Mesodermal cell (in vitro differentiated cells): ENCODE measurements around the gene PTRH1.

Experiments
- H3K27ac ChIP-seq: 2 replicates; pipeline ENCODE4 v1.7.0; 2013; ENCODE audit warnings: mild to moderate bottlenecking, low read depth, low read length, moderate library complexity; ENCODE audit not compliant: severe bottlenecking
- H3K36me3 ChIP-seq: 2 replicates; pipeline ENCODE4 v1.7.1; 2013; ENCODE audit warnings: mild to moderate bottlenecking, low read length, moderate library complexity; ENCODE audit not compliant: control insufficient read depth, insufficient read depth
- H3K4me1 ChIP-seq: one replicate; pipeline ENCODE4 v1.7.1; 2013; ENCODE audit warnings: mild to moderate bottlenecking, low read length; ENCODE audit not compliant: insufficient read depth, control insufficient read depth, poor library complexity, severe bottlenecking
- H3K4me3 ChIP-seq: 2 replicates; pipeline ENCODE4 v1.7.0; 2013; ENCODE audit warnings: low read length, control low read depth, mild to moderate bottlenecking; ENCODE audit not compliant: insufficient read depth, poor library complexity, severe bottlenecking; ENCODE audit errors: extremely low read depth
- H3K9me3 ChIP-seq: 2 replicates; pipeline ENCODE4 v1.7.1; 2013; ENCODE audit warnings: mild to moderate bottlenecking, low read length, moderate library complexity; ENCODE audit not compliant: control insufficient read depth
- WGBS, 2 experiments: methylation state at CpG; one replicate each; pipeline ENCODE4 v1.1.5; 2013; ENCODE audit warnings: missing lambda C conversion rate in 2 of 2; ENCODE audit not compliant: insufficient coverage in 2 of 2; 5-methylcytosine and 5-hydroxymethylcytosine counted together

Gene PTRH1

GRCh38 chr9:127707766-127708165, 7.7 kb downstream of the PTRH1 start:
- WGBS, 2 experiments, result 76 to 86% methylated on average over 4 to 5 of the region's 5 CpGs

GRCh38 chr9:127706836-127707241, 8.6 kb downstream of the PTRH1 start, which contains the start of gene CFAP157:
CFAP157 (plus strand) TSS chr9:127706988; CDS start chr9:127707032, 44 bp downstream.
- Histone ChIP-seq H3K27ac (no peak within 1 kb of the TSS), H3K36me3 (no peaks in the 10 kb centered on the region), H3K4me3 (no peak within 1 kb of the TSS), H3K9me3 (peaks cover 4% of the 10 kb centered on the region), H3K4me1 (peaks cover under 1% of the 10 kb centered on the region)
- 85 to 92% methylated on average over 6 to 9 of the region's 11 CpGs for WGBS, 2 experiments

More at GRCh38 chr9:127707766-127708165, 7.7 kb downstream of the PTRH1 start:
- Histone ChIP-seq H3K27ac (no peak overlapping the region), H3K4me1 (peaks cover 3% of the 10 kb centered on the region), H3K36me3 (no peaks in the 10 kb centered on the region), H3K9me3 (peaks cover 4% of the 10 kb centered on the region), H3K4me3 (no peak overlapping the region)

- no peaks in the 10 kb centered on the region for H3K4me1 ChIP-seq
- no peaks in the 10 kb centered on the region for H3K36me3 ChIP-seq
- no peak overlapping the region for H3K27ac ChIP-seq
- peaks cover 4% of the 10 kb centered on the region for H3K9me3 ChIP-seq
- 75 to 87% methylated on average over 9 to 10 of the region's 12 CpGs for WGBS, 2 experiments
- no peak overlapping the region for H3K4me3 ChIP-seq
Observed at GRCh38 chr9:127705577-127706379, 9.7 kb downstream of the PTRH1 start.

- Histone ChIP-seq H3K9me3 (no peaks in the 10 kb centered on the region), H3K4me1 (no peaks in the 10 kb centered on the region), H3K4me3 (no peak overlapping the region), H3K27ac (no peak overlapping the region), H3K36me3 (no peaks in the 10 kb centered on the region)
- WGBS, 2 experiments, result 90 to 93% methylated on average over 5 to 8 of the region's 9 CpGs
Observed at GRCh38 chr9:127703289-127703946, 12.0 kb downstream of the PTRH1 start.

- Histone ChIP-seq H3K4me3 (no peak overlapping the region), H3K27ac (no peak overlapping the region), H3K4me1 (no peaks in the 10 kb centered on the region), H3K36me3 (no peaks in the 10 kb centered on the region), H3K9me3 (no peaks in the 10 kb centered on the region)
- 85 to 91% methylated on average over 4 to 5 of the region's 5 CpGs for WGBS, 2 experiments
Observed at GRCh38 chr9:127700594-127701255, 14.7 kb downstream of the PTRH1 start.

- H3K9me3 ChIP-seq, result no peaks in the 10 kb centered on the region
- no peak overlapping the region for H3K4me3 ChIP-seq
- no peaks in the 10 kb centered on the region for H3K4me1 ChIP-seq
- 100% methylated on average over 2 of the region's 2 CpGs for WGBS, 2 experiments
- H3K27ac ChIP-seq, result no peak overlapping the region
- H3K36me3 ChIP-seq, result no peaks in the 10 kb centered on the region
Observed at GRCh38 chr9:127700140-127700539, 15.3 kb downstream of the PTRH1 start.

- Histone ChIP-seq H3K36me3 (peaks cover 3% of the 10 kb centered on the region), H3K4me3 (no peak overlapping the region), H3K27ac (no peak overlapping the region), H3K9me3 (no peaks in the 10 kb centered on the region), H3K4me1 (no peaks in the 10 kb centered on the region)
- WGBS, 2 experiments, result 44 to 49% methylated on average over 36 to 40 of the region's 41 CpGs
Observed at GRCh38 chr9:127698985-127699670, 16.3 kb downstream of the PTRH1 start.

GRCh38 chr9:127698386-127698785, 17.1 kb downstream of the PTRH1 start:
- Histone ChIP-seq H3K9me3 (no peaks in the 10 kb centered on the region), H3K4me3 (no peak overlapping the region), H3K27ac (no peak overlapping the region), H3K36me3 (peaks cover 3% of the 10 kb centered on the region), H3K4me1 (no peaks in the 10 kb centered on the region)
- 93 to 100% methylated on average over 3 to 5 of the region's 5 CpGs for WGBS, 2 experiments

GRCh38 chr9:127697575-127697974, 17.9 kb downstream of the PTRH1 start:
- Histone ChIP-seq H3K4me1 (no peaks in the 10 kb centered on the region), H3K4me3 (no peak overlapping the region), H3K27ac (no peak overlapping the region), H3K36me3 (peaks cover 3% of the 10 kb centered on the region), H3K9me3 (no peaks in the 10 kb centered on the region)
- 85 to 93% methylated on average over 4 to 5 of the region's 5 CpGs for WGBS, 2 experiments
